ENCODE results near the gene KIF20B. TPM values are rescaled to one million over a fixed set of nuclear protein-coding genes. Genes with fewer than 3 reads are reported as not detected.

KIF20B gene
- total RNA-seq (2016; rRNA removed; fragmentation: Illumina TruSeq; extraction: Trizol), result 38.6 and 83.9 TPM in 2 replicates
- 21.6 and 26.9 TPM in 2 replicates for total RNA-seq (2016; cell fraction: cytosol; rRNA removed; fragmentation: Illumina TruSeq; extraction: Trizol; ENCODE audit: low read depth)
- 33.9 and 79.2 TPM in 2 replicates for total RNA-seq (2016; cell fraction: insoluble cytoplasmic fraction; rRNA removed; fragmentation: Illumina TruSeq; extraction: Trizol)
- 14.5 and 17.8 TPM in 2 replicates for total RNA-seq (2016; cell fraction: membrane; rRNA removed; fragmentation: Illumina TruSeq; extraction: Trizol)
- total RNA-seq (2016; cell fraction: nucleus; rRNA removed; fragmentation: Illumina TruSeq; extraction: Trizol), result 56.9 and 63.7 TPM in 2 replicates
- polyA plus RNA-seq (2011; rRNA removed), result 1.8 and 3.5 TPM in 2 replicates
- 0.83 and 1.0 TPM in 2 replicates for polyA plus RNA-seq (2011; cell fraction: cytosol; rRNA removed)
- polyA plus RNA-seq (2011; cell fraction: nucleus; rRNA removed), result 1.9 and 2.6 TPM in 2 replicates
- polyA plus RNA-seq (2012), result 4.1 and 9.6 TPM in 2 replicates
- 0.58 and 0.72 TPM in 2 replicates for polyA plus RNA-seq (2016; cell fraction: cytosol; fragmentation: Illumina TruSeq; extraction: Trizol; ENCODE audit: low read depth)
- 32.9 and 35.2 TPM in 2 replicates for polyA plus RNA-seq (2016; cell fraction: insoluble cytoplasmic fraction; fragmentation: Illumina TruSeq; extraction: Trizol; ENCODE audit: low read depth)
- 1.9 and 2.7 TPM in 2 replicates for polyA plus RNA-seq (2016; cell fraction: membrane; fragmentation: Illumina TruSeq; extraction: Trizol; ENCODE audit: low read depth)
- polyA plus RNA-seq (2016; cell fraction: nucleus; fragmentation: Illumina TruSeq; extraction: Trizol; ENCODE audit: insufficient read depth, low read depth), result 29.1 and 31.9 TPM in 2 replicates
- polyA minus RNA-seq (2011; rRNA and poly(A)+ RNA removed; ENCODE audit: low replicate concordance), result 3.3 and 14.6 TPM in 2 replicates
- polyA minus RNA-seq (2011; cell fraction: cytosol; rRNA and poly(A)+ RNA removed), result 4.2 and 4.9 TPM in 2 replicates
- polyA minus RNA-seq (2011; cell fraction: nucleus; rRNA and poly(A)+ RNA removed), result 12.7 and 17.1 TPM in 2 replicates
- Bru-seq, nascent RNA, result percentile 71 among the genes with signal in this experiment
- BruChase-seq, experiment 1, labeled RNA remaining after a 6-hour chase, result percentile 67 among the genes with signal in this experiment
- BruChase-seq, experiment 2, labeled RNA remaining after a 2-hour chase, result percentile 73 among the genes with signal in this experiment
- long read RNA-seq, experiment 1, partial matches to known transcripts, result 31 of 35 reads
- long read RNA-seq, experiment 1, other reads (novel, unspliced or antisense), result 3 of 35 reads
- long read RNA-seq, experiment 2, partial matches to known transcripts, result 8 of 10 reads
- long read RNA-seq, experiment 2, other reads (novel, unspliced or antisense), result 2 of 10 reads

GRCh38 chr10:89701242-89702120, at the start of gene KIF20B:
Gene KIF20B (plus strand): TSS chr10:89701590. CDS start chr10:89705295, 3,705 bp downstream.
- peak within 1 kb of the TSS; percentile 91 for H3K27ac ChIP-seq (ENCODE audit: extremely low read length, insufficient read depth, low read length)
- no peaks in the 10 kb centered on the region for H4K20me1 ChIP-seq (ENCODE audit: insufficient read depth, low read length)
- H3K4me3 ChIP-seq (replicated peaks in 1 of 3; ENCODE audit: insufficient read depth in 1 of 3, low read depth in 2 of 3, low read length in 3 of 3), result peak within 1 kb of the TSS; percentile 82 to 94 (median 93)
- peak within 1 kb of the TSS; percentile 82 for H3K9ac ChIP-seq (ENCODE audit: insufficient read depth, low read depth, low read length)
- H2AFZ ChIP-seq (ENCODE audit: low read length), result peak within 1 kb of the TSS; percentile 84
- H3K4me2 ChIP-seq (ENCODE audit: low read depth, low read length), result peak within 1 kb of the TSS; percentile 93
- DNase-seq (ENCODE audit: low spot score) (peak; percentile 94), ATAC-seq (peak; percentile 96), FAIRE-seq (peak; percentile 68)
- in situ Hi-C loops (cut with HindIII; ENCODE audit: extremely low pct_ligation_motif_present, low pct_unique_long_range_greater_than_20kb) (loop anchor here (5.0 kb wide), 1 partner anchor 54 kb away; the partner anchor contains the start of gene PANK1), intact Hi-C loops (cut with micrococcal nuclease; ENCODE audit: unreplicated experiment) (loop anchor here (1.0 to 2.0 kb wide), 3 partner anchors 56 to 275 kb away; partner anchors contain the start of gene PANK1)
- CTCF ChIA-PET (ENCODE audit: low intra/inter-chr PET ratio, low total read pairs), result no interaction called here
- H3K36me3 ChIP-seq (replicated peaks in 1 of 2; ENCODE audit: control insufficient read depth in 1 of 2, insufficient read depth in 2 of 2, low read length in 2 of 2), result no peaks in the 10 kb centered on the region
- 1% methylated on average over 24 of the region's 48 CpGs for WGBS (ENCODE audit: low lambda C conversion rate)
- H3K27me3 ChIP-seq (ENCODE audit: control insufficient read depth in 1 of 2, insufficient read depth in 2 of 2, low read length in 2 of 2), result peaks cover 0 to 7% of the 10 kb centered on the region in 2 experiments; a peak in 1 of 5 replicates
- peaks cover 56% of the 10 kb centered on the region for H3K79me2 ChIP-seq (ENCODE audit: insufficient read depth, low read length)
- POLR2A ChIA-PET, result interaction anchor here (0.7 to 2.1 kb wide), 22 partner anchors 8 to 1839 kb away, joined by 3 to 79 read pairs (median 4); partner anchors contain the start of genes IFIT1, KLLN, LIPA and PTEN
- peaks cover 74% of the 10 kb centered on the region for H3K4me1 ChIP-seq (ENCODE audit: insufficient read depth, low read length)
- H3K9me3 ChIP-seq (ENCODE audit: low read length), result no peaks in the 10 kb centered on the region
- BruUV-seq (replicated peaks), result TSS peak; percentile 78
- no peak for TF ChIP-seq HHEX (CRISPR knock-in tag; IDR thresholded peaks at IDR 0.05)
- TF ChIP-seq LCORL (IDR thresholded peaks at IDR 0.05), result no peak
- peak; percentile 53; the same call in 1 of the 2 replicates for TF ChIP-seq LCORL (CRISPR knock-in tag; IDR thresholded peaks at IDR 0.05)
- peak; percentile 92; the same call in 1 of the 2 replicates for TF ChIP-seq CC2D1A (CRISPR knock-in tag; IDR thresholded peaks at IDR 0.05)
- TF ChIP-seq SYNCRIP (IDR thresholded peaks at IDR 0.05; ENCODE audit: insufficient read depth, low read depth, low read length), result no peak
- TF ChIP-seq ZNF772 (CRISPR knock-in tag; IDR thresholded peaks at IDR 0.05), result no peak
- peak; percentile 62; the same call in 1 of the 2 replicates for TF ChIP-seq KLF6 (CRISPR knock-in tag; IDR thresholded peaks at IDR 0.05)
- TF ChIP-seq ZBTB34 (CRISPR knock-in tag; IDR thresholded peaks at IDR 0.05), result peak; percentile 83; the same call in 1 of the 2 replicates
- TF ChIP-seq ONECUT2 (CRISPR knock-in tag; IDR thresholded peaks at IDR 0.05), result no peak
- TF ChIP-seq ARNTL (CRISPR knock-in tag; IDR thresholded peaks at IDR 0.05), result no peak; the same call in 1 of the 2 replicates
- TF ChIP-seq ZNF34 (CRISPR knock-in tag; IDR thresholded peaks at IDR 0.05; ENCODE audit: borderline replicate concordance), result peak; percentile 83; the same call in 1 of the 2 replicates
- no peak for TF ChIP-seq MIER2 (CRISPR knock-in tag; IDR thresholded peaks at IDR 0.05)
- TF ChIP-seq ADNP (CRISPR knock-in tag; IDR thresholded peaks at IDR 0.05), result no peak
- no peak for TF ChIP-seq ZNF678 (CRISPR knock-in tag; IDR thresholded peaks at IDR 0.05)
- peak; percentile 96 for TF ChIP-seq SNAPC5 (CRISPR knock-in tag; IDR thresholded peaks at IDR 0.05; ENCODE audit: borderline replicate concordance)
